OCI-LY1 (cell line): ENCODE data around the gene PLEKHO2.

ENCODE experiments used
- EZH2 ChIP-seq: fragments of 200-600 bp; sonication (generic), shearing (Covaris generic); IDR thresholded peaks from 2 replicates; pipeline ENCODE4 v1.8.0; 2017; ENCODE audit warnings: borderline replicate concordance, mixed run types, mild to moderate bottlenecking, antibody characterized with exemption, low read length, moderate library complexity, mixed read lengths
- TF ChIP-seq, protein P1 (sequence below): fragments of 200-600 bp; sonication (generic), shearing (Covaris generic); IDR thresholded peaks from 2 replicates; pipeline ENCODE4 v1.5.1; 2017; ENCODE audit warnings: mild to moderate bottlenecking, antibody characterized with exemption, low read length, moderate library complexity, mixed read lengths

DNA sequence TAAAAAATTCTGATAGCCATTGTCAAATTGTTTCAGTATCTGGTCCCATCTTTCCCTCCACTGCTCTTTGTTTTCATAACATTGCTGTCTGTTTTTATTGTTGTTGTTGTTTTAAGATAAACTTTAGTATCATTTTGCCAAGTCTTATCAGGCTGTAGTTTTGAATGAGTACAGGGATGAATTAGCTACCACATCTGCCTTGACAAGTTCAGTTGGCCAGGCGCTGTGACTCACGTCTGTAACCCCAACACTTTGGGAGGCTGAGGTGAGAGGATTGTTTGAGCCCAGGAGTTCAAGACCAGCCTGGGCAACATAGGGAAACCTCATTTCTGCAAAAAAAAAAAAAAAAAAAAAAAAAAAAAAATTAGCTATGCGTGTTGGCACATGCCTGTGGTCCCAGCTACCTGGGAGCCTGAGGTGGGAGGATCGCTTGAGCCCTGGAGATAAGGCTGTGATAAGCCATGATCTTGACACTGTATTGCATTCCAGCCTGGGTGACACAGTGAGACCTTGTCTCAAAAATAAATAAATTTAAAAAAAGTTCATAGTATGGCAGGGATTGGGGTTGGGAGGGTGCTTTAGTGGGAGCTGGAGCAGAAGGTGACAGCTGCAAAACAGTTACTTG lies 61.7 kb downstream of the PLEKHO2 start:
- TF ChIP-seq, protein P1, sequence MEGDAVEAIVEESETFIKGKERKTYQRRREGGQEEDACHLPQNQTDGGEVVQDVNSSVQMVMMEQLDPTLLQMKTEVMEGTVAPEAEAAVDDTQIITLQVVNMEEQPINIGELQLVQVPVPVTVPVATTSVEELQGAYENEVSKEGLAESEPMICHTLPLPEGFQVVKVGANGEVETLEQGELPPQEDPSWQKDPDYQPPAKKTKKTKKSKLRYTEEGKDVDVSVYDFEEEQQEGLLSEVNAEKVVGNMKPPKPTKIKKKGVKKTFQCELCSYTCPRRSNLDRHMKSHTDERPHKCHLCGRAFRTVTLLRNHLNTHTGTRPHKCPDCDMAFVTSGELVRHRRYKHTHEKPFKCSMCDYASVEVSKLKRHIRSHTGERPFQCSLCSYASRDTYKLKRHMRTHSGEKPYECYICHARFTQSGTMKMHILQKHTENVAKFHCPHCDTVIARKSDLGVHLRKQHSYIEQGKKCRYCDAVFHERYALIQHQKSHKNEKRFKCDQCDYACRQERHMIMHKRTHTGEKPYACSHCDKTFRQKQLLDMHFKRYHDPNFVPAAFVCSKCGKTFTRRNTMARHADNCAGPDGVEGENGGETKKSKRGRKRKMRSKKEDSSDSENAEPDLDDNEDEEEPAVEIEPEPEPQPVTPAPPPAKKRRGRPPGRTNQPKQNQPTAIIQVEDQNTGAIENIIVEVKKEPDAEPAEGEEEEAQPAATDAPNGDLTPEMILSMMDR: no peak
- TF ChIP-seq EZH2: no peak
